ENCODE results near the gene MAGI2.
"Not testable (repeated sequence)": the region's sequence is repeated elsewhere in the genome, so short reads cannot be mapped to it uniquely, and the experiment has no call there.

The MAGI2 gene

DNA sequence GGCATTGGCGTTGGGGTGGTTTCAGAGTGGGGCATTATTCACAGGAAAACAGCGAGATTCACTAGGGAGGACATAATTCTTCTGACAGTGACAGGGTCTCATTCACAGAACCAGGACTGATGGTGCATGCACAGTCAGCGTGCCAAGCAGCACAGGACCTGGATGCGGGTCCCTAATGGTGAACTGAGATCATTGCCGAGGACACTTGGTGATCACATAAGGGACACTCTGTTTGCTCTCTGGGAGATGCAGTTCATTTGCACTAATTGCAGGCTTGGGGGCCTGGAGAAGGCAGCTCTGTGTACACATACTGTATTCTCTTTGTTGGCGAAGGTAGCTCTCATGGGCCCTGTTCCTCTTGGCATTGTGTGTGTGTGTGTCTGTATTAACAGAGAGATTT lies 938.8 kb downstream of the MAGI2 start:
- H3K27ac ChIP-seq, result no peak overlapping the region
- TF ChIP-seq, protein P1, sequence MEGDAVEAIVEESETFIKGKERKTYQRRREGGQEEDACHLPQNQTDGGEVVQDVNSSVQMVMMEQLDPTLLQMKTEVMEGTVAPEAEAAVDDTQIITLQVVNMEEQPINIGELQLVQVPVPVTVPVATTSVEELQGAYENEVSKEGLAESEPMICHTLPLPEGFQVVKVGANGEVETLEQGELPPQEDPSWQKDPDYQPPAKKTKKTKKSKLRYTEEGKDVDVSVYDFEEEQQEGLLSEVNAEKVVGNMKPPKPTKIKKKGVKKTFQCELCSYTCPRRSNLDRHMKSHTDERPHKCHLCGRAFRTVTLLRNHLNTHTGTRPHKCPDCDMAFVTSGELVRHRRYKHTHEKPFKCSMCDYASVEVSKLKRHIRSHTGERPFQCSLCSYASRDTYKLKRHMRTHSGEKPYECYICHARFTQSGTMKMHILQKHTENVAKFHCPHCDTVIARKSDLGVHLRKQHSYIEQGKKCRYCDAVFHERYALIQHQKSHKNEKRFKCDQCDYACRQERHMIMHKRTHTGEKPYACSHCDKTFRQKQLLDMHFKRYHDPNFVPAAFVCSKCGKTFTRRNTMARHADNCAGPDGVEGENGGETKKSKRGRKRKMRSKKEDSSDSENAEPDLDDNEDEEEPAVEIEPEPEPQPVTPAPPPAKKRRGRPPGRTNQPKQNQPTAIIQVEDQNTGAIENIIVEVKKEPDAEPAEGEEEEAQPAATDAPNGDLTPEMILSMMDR (conservative IDR thresholded peaks at IDR 0.05; ENCODE audit: low read depth), result no peak
- CTCF ChIA-PET, result no interaction called here
- POLR2A ChIA-PET (ENCODE audit: low non-redundant PET), result no interaction called here
- no peak for DNase-seq (ENCODE audit: low spot score)

DNA sequence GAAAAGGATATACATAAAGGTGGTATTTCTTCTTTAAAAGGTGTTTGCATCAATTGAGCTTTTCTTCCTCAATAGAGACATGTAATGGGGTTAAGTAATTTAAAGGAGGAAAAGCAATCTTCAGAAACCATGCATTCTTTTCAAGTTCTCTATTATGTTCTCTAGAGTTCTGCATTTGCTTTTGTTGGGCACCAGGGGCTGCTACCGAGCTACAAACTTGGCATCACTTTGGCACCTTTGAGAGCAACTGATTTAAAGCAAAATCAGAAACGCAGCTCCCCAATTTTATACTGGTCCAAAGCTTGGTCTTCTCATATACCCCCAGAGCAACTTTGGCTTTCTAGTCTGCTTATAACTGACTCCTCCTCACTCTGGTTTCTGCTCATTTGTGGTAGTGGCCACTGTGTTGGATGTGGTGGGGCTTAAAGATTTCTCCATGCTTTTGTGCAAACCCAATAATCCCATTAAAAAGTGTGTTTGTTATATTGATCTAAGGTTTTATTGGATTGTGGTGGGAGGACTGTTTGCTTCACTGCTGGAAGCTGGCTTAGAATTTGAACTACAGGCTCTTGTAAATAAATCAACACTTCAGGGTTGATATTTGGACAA lies 942.8 kb downstream of the MAGI2 start:
- TF ChIP-seq, protein P1 (conservative IDR thresholded peaks at IDR 0.05; ENCODE audit: low read depth), result peak; percentile 70
- CTCF ChIA-PET, result interaction anchor here (0.5 to 1.2 kb wide), 4 partner anchors 24 to 712 kb away, joined by 3 to 4 read pairs (median 3); no protein-coding TSS in a partner anchor

DNA sequence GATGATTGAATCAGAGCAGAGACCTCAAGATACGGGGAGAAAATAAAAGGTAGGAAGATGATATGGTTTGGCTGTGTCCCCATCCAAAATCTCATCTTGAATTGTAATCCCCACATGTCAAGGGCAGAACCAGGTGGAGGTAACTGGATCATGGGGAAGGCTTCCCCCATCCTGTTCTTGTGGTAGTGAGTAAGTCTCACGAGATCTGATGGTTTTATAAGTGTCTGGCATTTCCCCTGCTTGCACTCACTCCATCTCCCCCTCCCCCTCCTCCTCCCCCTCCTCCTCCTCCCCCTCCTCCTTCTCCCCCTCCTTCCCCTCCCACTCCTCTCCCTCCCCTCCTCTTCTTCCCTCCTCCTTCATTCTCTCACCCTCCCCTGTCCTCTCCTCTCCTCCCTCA lies 950.2 kb downstream of the MAGI2 start:
- DNase-seq (ENCODE audit: low spot score), result not testable (repeated sequence)

More for the DNA sequence above, 942.8 kb downstream of the MAGI2 start:
- no peak overlapping the region for H3K27ac ChIP-seq
- POLR2A ChIA-PET (ENCODE audit: low non-redundant PET), result no interaction called here
- DNase-seq (ENCODE audit: low spot score), result peak; percentile 36

DNA sequence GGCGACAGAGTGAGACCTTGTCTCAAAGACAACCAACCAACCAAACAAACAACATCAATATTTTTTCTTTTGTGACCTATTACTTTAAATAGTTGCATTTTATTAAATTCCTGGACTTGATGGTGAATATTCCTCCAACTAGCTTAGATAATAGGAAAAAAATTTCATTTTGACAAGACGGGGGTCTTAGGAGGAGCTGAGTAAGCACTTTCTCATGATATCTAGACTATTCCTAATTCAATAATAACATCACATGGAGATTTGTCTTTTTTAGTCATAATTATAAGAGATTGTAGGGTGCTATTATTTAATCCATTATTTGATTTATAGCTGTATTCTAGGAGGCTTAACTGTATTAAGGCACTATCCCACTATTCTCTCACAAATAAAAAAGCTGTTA lies 952.4 kb downstream of the MAGI2 start:
- TF ChIP-seq, protein P1 (conservative IDR thresholded peaks at IDR 0.05; ENCODE audit: low read depth), result no peak
- DNase-seq (ENCODE audit: low spot score), result no peak
- CTCF ChIA-PET, result interaction anchor here (0.6 to 0.7 kb wide), 2 partner anchors 65 to 80 kb away, joined by 3 to 6 read pairs; no protein-coding TSS in a partner anchor
- POLR2A ChIA-PET (ENCODE audit: low non-redundant PET), result interaction anchor here (0.6 kb wide), 1 partner anchor 217 kb away, joined by 3 read pairs; no protein-coding TSS in a partner anchor
- no peak overlapping the region for H3K27ac ChIP-seq

More for the DNA sequence above, 950.2 kb downstream of the MAGI2 start:
- POLR2A ChIA-PET (ENCODE audit: low non-redundant PET); CTCF ChIA-PET; H3K27ac ChIP-seq: not testable (repeated sequence)

DNA sequence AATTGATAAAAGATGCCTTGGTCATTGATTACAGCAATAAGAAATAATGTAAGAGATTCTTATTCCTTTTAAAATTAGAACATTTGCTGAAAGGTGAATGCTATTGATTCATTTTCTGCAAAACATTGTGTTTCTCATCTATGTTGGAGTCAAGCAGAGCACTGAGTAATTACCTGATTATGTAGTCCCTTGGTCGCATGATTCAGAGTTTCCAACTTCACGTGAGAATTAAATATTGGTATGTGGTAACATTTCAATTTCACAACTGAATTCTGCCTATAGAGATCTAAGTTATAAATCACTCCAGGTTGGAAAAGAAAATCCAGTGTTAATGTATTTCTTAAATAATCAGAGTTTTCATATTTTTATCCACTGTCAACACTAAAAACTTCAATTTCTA lies 953.5 kb downstream of the MAGI2 start:
- POLR2A ChIA-PET (ENCODE audit: low non-redundant PET), result no interaction called here
- TF ChIP-seq, protein P1 (conservative IDR thresholded peaks at IDR 0.05; ENCODE audit: low read depth), result no peak
- CTCF ChIA-PET, result no interaction called here
- DNase-seq (ENCODE audit: low spot score), result no peak
- H3K27ac ChIP-seq, result no peak overlapping the region

DNA sequence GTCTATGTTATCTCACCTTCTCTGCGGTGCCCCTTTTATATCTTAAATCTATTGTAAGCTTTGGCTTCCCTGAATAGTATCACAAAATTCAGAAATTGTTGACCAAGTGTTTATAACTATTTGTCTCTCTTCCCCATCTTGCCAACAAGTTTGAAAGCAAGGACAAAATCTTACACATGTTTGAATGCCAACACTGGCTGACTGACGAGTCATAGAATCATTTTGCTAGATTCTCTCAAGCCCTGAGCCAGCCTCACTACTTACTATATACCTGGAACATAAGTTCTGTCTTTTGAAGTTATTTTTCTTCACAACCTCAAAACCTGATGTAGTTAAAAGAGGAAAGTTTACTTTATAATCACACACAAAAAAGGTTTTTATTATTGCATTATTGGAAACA lies 954.2 kb downstream of the MAGI2 start:
- CTCF ChIA-PET, result no interaction called here

More for the DNA sequence above, 954.2 kb downstream of the MAGI2 start:
- H3K27ac ChIP-seq, result no peak overlapping the region
- no peak for DNase-seq (ENCODE audit: low spot score)
- TF ChIP-seq, protein P1 (conservative IDR thresholded peaks at IDR 0.05; ENCODE audit: low read depth), result no peak
- POLR2A ChIA-PET (ENCODE audit: low non-redundant PET), result no interaction called here
